ENCODE data around the gene SLC24A5. TPM values are rescaled to one million over a fixed set of nuclear protein-coding genes. Genes with fewer than 3 reads are reported as not detected.

Gene SLC24A5
- total RNA-seq, 2 experiments from 2014 or later, result not detected

- no peaks in the 10 kb centered on the region for H4K20me1 ChIP-seq (ENCODE audit: insufficient read depth, low read length)
- no peak overlapping the region for H3K4me2 ChIP-seq (ENCODE audit: low read length)
- H3K79me2 ChIP-seq (ENCODE audit: insufficient read depth, low read depth, low read length), result peaks cover 5% of the 10 kb centered on the region; the same call in 1 of the 2 replicates
- TF ChIP-seq, protein P1, sequence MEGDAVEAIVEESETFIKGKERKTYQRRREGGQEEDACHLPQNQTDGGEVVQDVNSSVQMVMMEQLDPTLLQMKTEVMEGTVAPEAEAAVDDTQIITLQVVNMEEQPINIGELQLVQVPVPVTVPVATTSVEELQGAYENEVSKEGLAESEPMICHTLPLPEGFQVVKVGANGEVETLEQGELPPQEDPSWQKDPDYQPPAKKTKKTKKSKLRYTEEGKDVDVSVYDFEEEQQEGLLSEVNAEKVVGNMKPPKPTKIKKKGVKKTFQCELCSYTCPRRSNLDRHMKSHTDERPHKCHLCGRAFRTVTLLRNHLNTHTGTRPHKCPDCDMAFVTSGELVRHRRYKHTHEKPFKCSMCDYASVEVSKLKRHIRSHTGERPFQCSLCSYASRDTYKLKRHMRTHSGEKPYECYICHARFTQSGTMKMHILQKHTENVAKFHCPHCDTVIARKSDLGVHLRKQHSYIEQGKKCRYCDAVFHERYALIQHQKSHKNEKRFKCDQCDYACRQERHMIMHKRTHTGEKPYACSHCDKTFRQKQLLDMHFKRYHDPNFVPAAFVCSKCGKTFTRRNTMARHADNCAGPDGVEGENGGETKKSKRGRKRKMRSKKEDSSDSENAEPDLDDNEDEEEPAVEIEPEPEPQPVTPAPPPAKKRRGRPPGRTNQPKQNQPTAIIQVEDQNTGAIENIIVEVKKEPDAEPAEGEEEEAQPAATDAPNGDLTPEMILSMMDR (conservative IDR thresholded peaks at IDR 0.05; ENCODE audit: low read length), result no peak
- TF ChIP-seq EZH2phosphoT487 (IDR thresholded peaks at IDR 0.05; ENCODE audit: borderline replicate concordance, low read depth, low read length), result no peak
- DNase-seq (ENCODE audit: low spot score), result no peak
- H3K4me3 ChIP-seq (ENCODE audit: low read depth, low read length, poor library complexity, severe bottlenecking), result no peak overlapping the region
- intact Hi-C loops (cut with micrococcal nuclease; ENCODE audit: unreplicated experiment), result no loop called here
- no peak overlapping the region for H2AFZ ChIP-seq (ENCODE audit: low read length)
- no peaks in the 10 kb centered on the region for H3K36me3 ChIP-seq (ENCODE audit: insufficient read depth, low read length)
- ChIA-PET POLR2A (interaction anchor here (0.5 to 0.6 kb wide), 2 partner anchors 159 to 630 kb away, joined by 4 to 5 read pairs; no protein-coding TSS in a partner anchor), CTCF (ENCODE audit: unreplicated experiment) (no interaction called here)
- peaks cover 6% of the 10 kb centered on the region for H3K4me1 ChIP-seq (ENCODE audit: insufficient read depth, low read length, poor library complexity, severe bottlenecking)
- no TSS peak for BruUV-seq (replicated peaks)
- H3K9me3 ChIP-seq (ENCODE audit: low read length), result no peaks in the 10 kb centered on the region
- no peaks in the 10 kb centered on the region for H3K9me2 ChIP-seq (ENCODE audit: insufficient read depth, low read length)
- no peak overlapping the region for H3K27ac ChIP-seq (ENCODE audit: low read depth, low read length, poor library complexity, severe bottlenecking)
Measured at GRCh38 chr15:48182749-48183148, 62.0 kb downstream of the SLC24A5 start.

DNA sequence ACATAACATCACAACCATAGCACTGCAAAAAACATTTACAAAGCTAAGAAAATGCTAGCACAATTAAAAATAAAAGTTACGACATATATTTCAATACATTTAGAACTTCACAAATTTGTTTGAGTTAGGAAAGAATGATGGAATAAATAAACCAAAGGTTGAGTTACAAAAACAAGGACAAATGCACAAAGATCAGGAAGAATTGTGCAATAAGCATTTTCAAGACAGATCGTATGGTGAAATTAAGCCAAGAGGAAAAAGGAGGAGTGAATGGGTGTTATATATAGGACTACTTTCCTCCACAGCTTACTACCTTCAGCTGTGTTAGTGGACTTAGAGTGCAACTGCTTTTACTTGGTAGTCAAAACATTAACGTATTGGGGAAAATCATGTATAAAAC, 64.7 kb downstream of the SLC24A5 start:
- TF ChIP-seq, protein P1 (conservative IDR thresholded peaks at IDR 0.05; ENCODE audit: low read length), result no peak
- TF ChIP-seq EZH2phosphoT487 (IDR thresholded peaks at IDR 0.05; ENCODE audit: borderline replicate concordance, low read depth, low read length), result no peak
- H3K36me3 ChIP-seq (ENCODE audit: insufficient read depth, low read length), result no peaks in the 10 kb centered on the region
- H3K4me1 ChIP-seq (ENCODE audit: insufficient read depth, low read length, poor library complexity, severe bottlenecking), result no peaks in the 10 kb centered on the region
- intact Hi-C loops (cut with micrococcal nuclease; ENCODE audit: unreplicated experiment), result no loop called here
- H3K4me3 ChIP-seq (ENCODE audit: low read depth, low read length, poor library complexity, severe bottlenecking), result no peak overlapping the region
- H3K4me2 ChIP-seq (ENCODE audit: low read length), result no peak overlapping the region
- H3K27ac ChIP-seq (ENCODE audit: low read depth, low read length, poor library complexity, severe bottlenecking), result no peak overlapping the region
- ChIA-PET CTCF (ENCODE audit: unreplicated experiment) (no interaction called here), POLR2A (no interaction called here)
- no peaks in the 10 kb centered on the region for H3K79me2 ChIP-seq (ENCODE audit: insufficient read depth, low read depth, low read length)
- H3K9me2 ChIP-seq (ENCODE audit: insufficient read depth, low read length), result no peaks in the 10 kb centered on the region
- BruUV-seq (replicated peaks), result no TSS peak
- no peak overlapping the region for H2AFZ ChIP-seq (ENCODE audit: low read length)
- DNase-seq (ENCODE audit: low spot score), result no peak
- H4K20me1 ChIP-seq (ENCODE audit: insufficient read depth, low read length), result no peaks in the 10 kb centered on the region
- H3K9me3 ChIP-seq (ENCODE audit: low read length), result no peaks in the 10 kb centered on the region

DNA sequence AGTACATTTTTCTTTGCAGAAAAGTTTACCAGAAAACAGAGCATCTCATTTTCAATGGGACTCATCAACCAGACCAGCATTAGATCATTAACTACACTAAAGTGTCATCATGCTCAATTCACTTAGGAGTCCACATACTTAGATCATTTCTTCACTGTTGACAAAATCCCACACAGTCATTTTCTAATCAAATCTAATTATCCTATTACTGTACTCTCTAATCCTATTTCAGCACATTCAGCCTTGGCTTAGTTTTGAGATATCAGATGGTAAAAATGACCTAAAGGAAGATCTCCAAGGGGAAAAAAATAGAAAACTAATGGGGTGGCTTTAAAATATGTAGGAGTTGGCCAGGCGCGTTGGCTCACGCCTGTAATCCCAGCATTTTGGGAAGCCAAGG, 65.5 kb downstream of the SLC24A5 start:
- Histone ChIP-seq H2AFZ (ENCODE audit: low read length) (no peak overlapping the region), H4K20me1 (ENCODE audit: insufficient read depth, low read length) (no peaks in the 10 kb centered on the region), H3K9me2 (ENCODE audit: insufficient read depth, low read length) (no peaks in the 10 kb centered on the region), H3K4me1 (ENCODE audit: insufficient read depth, low read length, poor library complexity, severe bottlenecking) (no peaks in the 10 kb centered on the region), H3K9me3 (ENCODE audit: low read length) (no peaks in the 10 kb centered on the region), H3K4me3 (ENCODE audit: low read depth, low read length, poor library complexity, severe bottlenecking) (no peak overlapping the region), H3K27ac (ENCODE audit: low read depth, low read length, poor library complexity, severe bottlenecking) (no peak overlapping the region), H3K36me3 (ENCODE audit: insufficient read depth, low read length) (no peaks in the 10 kb centered on the region), H3K79me2 (ENCODE audit: insufficient read depth, low read depth, low read length) (no peaks in the 10 kb centered on the region), H3K4me2 (ENCODE audit: low read length) (no peak overlapping the region)
- intact Hi-C loops (cut with micrococcal nuclease; ENCODE audit: unreplicated experiment), result no loop called here
- BruUV-seq (replicated peaks), result no TSS peak
- CTCF ChIA-PET (ENCODE audit: unreplicated experiment), result no interaction called here
- POLR2A ChIA-PET, result no interaction called here
- no peak for DNase-seq (ENCODE audit: low spot score)
- no peak for TF ChIP-seq EZH2phosphoT487 (IDR thresholded peaks at IDR 0.05; ENCODE audit: borderline replicate concordance, low read depth, low read length)
- TF ChIP-seq, protein P1 (conservative IDR thresholded peaks at IDR 0.05; ENCODE audit: low read length), result no peak

All from OCI-LY7 (cell line).